ENCODE data around the gene GRAMD1A. TPM values are rescaled to one million over a fixed set of nuclear protein-coding genes. Genes with fewer than 3 reads are reported as not detected.

Gene GRAMD1A
- polyA plus RNA-seq, 1 of the 3 experiments (the other 2 are of a cell fraction) = 81.9 TPM

- H3F3A ChIP-seq (replicated peaks; ENCODE audit: insufficient read depth) = no peaks in the 10 kb centered on the region
- no peak overlapping the region for H3K9ac ChIP-seq
- no peak overlapping the region for H3K4me2 ChIP-seq
- H3K36me3 ChIP-seq (replicated peaks in 1 of 2; ENCODE audit: control insufficient read depth in 1 of 2, insufficient read depth in 2 of 2, low read length in 1 of 2) = no peaks in the 10 kb centered on the region
- POLR2A ChIA-PET = no interaction called here
- no peaks in the 10 kb centered on the region for H3K79me2 ChIP-seq (ENCODE audit: insufficient read depth)
- CTCF ChIA-PET = interaction anchor here (1.4 kb wide), 1 partner anchor 29 kb away, joined by 5 read pairs; no protein-coding TSS in a partner anchor
- H3K27me3 ChIP-seq (ENCODE audit: insufficient read depth) = no peaks in the 10 kb centered on the region
- TF ChIP-seq GABPA (IDR thresholded peaks at IDR 0.05; ENCODE audit: low read depth) (no peak), GATA2 (CRISPR knock-in tag; IDR thresholded peaks at IDR 0.05) (no peak), YY1 (IDR thresholded peaks at IDR 0.05; ENCODE audit: low read depth) (no peak), TAF1 (IDR thresholded peaks at IDR 0.05; ENCODE audit: borderline replicate concordance, low read depth, low read length) (no peak)
- 47% methylated on average over 9 of the region's 10 CpGs for WGBS (ENCODE audit: low lambda C conversion rate)
- DNase-seq = no peak
- H2AFZ ChIP-seq (ENCODE audit: low read depth) = no peak overlapping the region
- H3K27ac ChIP-seq (ENCODE audit: low read depth in 2 of 2, low read length in 1 of 2) = no peak overlapping the region
- H3K4me1 ChIP-seq (ENCODE audit: control insufficient read depth in 1 of 2, insufficient read depth in 2 of 2, low read depth in 1 of 2, low read length in 1 of 2) = no peaks in the 10 kb centered on the region; a peak in 1 of 4 replicates
- no peak overlapping the region for H3K4me3 ChIP-seq (ENCODE audit: low read depth in 2 of 2, low read length in 1 of 2)
- no peaks in the 10 kb centered on the region for H3K9me2 ChIP-seq
- no peaks in the 10 kb centered on the region for H4K20me1 ChIP-seq (ENCODE audit: insufficient read depth)
- no peaks in the 10 kb centered on the region for H3K9me3 ChIP-seq
These were observed 73.4 kb downstream of the GRAMD1A start for GRCh38 chr19:35073516-35073915.

GRCh38 chr19:35073941-35074340 lies 73.8 kb downstream of the GRAMD1A start:
- ChIA-PET POLR2A (no interaction called here), CTCF (interaction anchor here (1.0 to 1.4 kb wide), 2 partner anchors 18 to 29 kb away, joined by 3 to 5 read pairs; no protein-coding TSS in a partner anchor)
- H3K9me2 ChIP-seq = no peaks in the 10 kb centered on the region
- TF ChIP-seq, protein P1, sequence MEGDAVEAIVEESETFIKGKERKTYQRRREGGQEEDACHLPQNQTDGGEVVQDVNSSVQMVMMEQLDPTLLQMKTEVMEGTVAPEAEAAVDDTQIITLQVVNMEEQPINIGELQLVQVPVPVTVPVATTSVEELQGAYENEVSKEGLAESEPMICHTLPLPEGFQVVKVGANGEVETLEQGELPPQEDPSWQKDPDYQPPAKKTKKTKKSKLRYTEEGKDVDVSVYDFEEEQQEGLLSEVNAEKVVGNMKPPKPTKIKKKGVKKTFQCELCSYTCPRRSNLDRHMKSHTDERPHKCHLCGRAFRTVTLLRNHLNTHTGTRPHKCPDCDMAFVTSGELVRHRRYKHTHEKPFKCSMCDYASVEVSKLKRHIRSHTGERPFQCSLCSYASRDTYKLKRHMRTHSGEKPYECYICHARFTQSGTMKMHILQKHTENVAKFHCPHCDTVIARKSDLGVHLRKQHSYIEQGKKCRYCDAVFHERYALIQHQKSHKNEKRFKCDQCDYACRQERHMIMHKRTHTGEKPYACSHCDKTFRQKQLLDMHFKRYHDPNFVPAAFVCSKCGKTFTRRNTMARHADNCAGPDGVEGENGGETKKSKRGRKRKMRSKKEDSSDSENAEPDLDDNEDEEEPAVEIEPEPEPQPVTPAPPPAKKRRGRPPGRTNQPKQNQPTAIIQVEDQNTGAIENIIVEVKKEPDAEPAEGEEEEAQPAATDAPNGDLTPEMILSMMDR (IDR thresholded peaks at IDR 0.05) = no peak
- no peak for TF ChIP-seq YY1 (IDR thresholded peaks at IDR 0.05; ENCODE audit: low read depth)
- no peak for TF ChIP-seq FOXJ3 (CRISPR knock-in tag; IDR thresholded peaks at IDR 0.05)
- TF ChIP-seq, protein P2, sequence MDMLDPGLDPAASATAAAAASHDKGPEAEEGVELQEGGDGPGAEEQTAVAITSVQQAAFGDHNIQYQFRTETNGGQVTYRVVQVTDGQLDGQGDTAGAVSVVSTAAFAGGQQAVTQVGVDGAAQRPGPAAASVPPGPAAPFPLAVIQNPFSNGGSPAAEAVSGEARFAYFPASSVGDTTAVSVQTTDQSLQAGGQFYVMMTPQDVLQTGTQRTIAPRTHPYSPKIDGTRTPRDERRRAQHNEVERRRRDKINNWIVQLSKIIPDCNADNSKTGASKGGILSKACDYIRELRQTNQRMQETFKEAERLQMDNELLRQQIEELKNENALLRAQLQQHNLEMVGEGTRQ (IDR thresholded peaks at IDR 0.05; ENCODE audit: borderline replicate concordance, low read depth, low read length) = no peak
- no peak for TF ChIP-seq SMC3 (IDR thresholded peaks at IDR 0.05; ENCODE audit: low read depth, low read length)
- no peak for TF ChIP-seq SIN3A (IDR thresholded peaks at IDR 0.05; ENCODE audit: borderline replicate concordance, low read depth, low read length)
- TF ChIP-seq RXRA (IDR thresholded peaks at IDR 0.05; ENCODE audit: borderline replicate concordance, low read depth) = no peak
- TF ChIP-seq TCF12 (IDR thresholded peaks at IDR 0.05) = no peak
- no peak for TF ChIP-seq NFIC (IDR thresholded peaks at IDR 0.05; ENCODE audit: borderline replicate concordance)
- TF ChIP-seq RCOR1 (IDR thresholded peaks at IDR 0.05; ENCODE audit: low read length) = no peak
- TF ChIP-seq, protein P3, sequence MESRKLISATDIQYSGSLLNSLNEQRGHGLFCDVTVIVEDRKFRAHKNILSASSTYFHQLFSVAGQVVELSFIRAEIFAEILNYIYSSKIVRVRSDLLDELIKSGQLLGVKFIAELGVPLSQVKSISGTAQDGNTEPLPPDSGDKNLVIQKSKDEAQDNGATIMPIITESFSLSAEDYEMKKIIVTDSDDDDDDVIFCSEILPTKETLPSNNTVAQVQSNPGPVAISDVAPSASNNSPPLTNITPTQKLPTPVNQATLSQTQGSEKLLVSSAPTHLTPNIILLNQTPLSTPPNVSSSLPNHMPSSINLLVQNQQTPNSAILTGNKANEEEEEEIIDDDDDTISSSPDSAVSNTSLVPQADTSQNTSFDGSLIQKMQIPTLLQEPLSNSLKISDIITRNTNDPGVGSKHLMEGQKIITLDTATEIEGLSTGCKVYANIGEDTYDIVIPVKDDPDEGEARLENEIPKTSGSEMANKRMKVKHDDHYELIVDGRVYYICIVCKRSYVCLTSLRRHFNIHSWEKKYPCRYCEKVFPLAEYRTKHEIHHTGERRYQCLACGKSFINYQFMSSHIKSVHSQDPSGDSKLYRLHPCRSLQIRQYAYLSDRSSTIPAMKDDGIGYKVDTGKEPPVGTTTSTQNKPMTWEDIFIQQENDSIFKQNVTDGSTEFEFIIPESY (IDR thresholded peaks at IDR 0.05; ENCODE audit: borderline replicate concordance, low read depth) = no peak
- TF ChIP-seq NRF1 (IDR thresholded peaks at IDR 0.05; ENCODE audit: low read depth, low read length) = no peak
- H3K79me2 ChIP-seq (ENCODE audit: insufficient read depth) = no peaks in the 10 kb centered on the region
- WGBS (ENCODE audit: low lambda C conversion rate) = 38% methylated on average over 6 of the region's 8 CpGs
- H3K9ac ChIP-seq = no peak overlapping the region
- no peak overlapping the region for H3K4me3 ChIP-seq (ENCODE audit: low read depth in 2 of 2, low read length in 1 of 2)
- H3K36me3 ChIP-seq (replicated peaks in 1 of 2; ENCODE audit: control insufficient read depth in 1 of 2, insufficient read depth in 2 of 2, low read length in 1 of 2) = no peaks in the 10 kb centered on the region
- no peaks in the 10 kb centered on the region for H3K9me3 ChIP-seq
- H3K27ac ChIP-seq (ENCODE audit: low read depth in 2 of 2, low read length in 1 of 2) = no peak overlapping the region
- H3F3A ChIP-seq (replicated peaks; ENCODE audit: insufficient read depth) = no peaks in the 10 kb centered on the region
- H3K4me2 ChIP-seq = no peak overlapping the region
- H2AFZ ChIP-seq (ENCODE audit: low read depth) = no peak overlapping the region
- DNase-seq = no peak
- no peaks in the 10 kb centered on the region for H4K20me1 ChIP-seq (ENCODE audit: insufficient read depth)
- H3K4me1 ChIP-seq (ENCODE audit: control insufficient read depth in 1 of 2, insufficient read depth in 2 of 2, low read depth in 1 of 2, low read length in 1 of 2) = no peaks in the 10 kb centered on the region
- no peaks in the 10 kb centered on the region for H3K27me3 ChIP-seq (ENCODE audit: insufficient read depth)

Measured in SK-N-SH (cell line).